WTC11 (cell line): ENCODE measurements around the gene RUVBL2. TPM values are rescaled to one million over a fixed set of nuclear protein-coding genes. Genes with fewer than 3 reads are reported as not detected.
A peak's percentile ranks its signal among the peaks of the same experiment; 100 is the strongest.

Experiments used
- ATAC-seq: fragments of 200-7000 bp; cut with Tn5 transposase; 2 replicates; pipeline ENCODE4 v1.10.0; 2021; ENCODE audit warnings: mild to moderate bottlenecking, moderate library complexity
- Bru-seq: library from RNA; stranded (reverse); fragments of 400-500 nt; gene quantifications from one replicate; lab custom pipeline; 2021; lab: Mats Ljungman, UMichigan
- CTCF ChIA-PET: fragments of 300-600 bp; sonication (Branson Sonifier 250); formaldehyde crosslinking; loops from one replicate; lab custom pipeline; 2021; ENCODE audit warnings: antibody characterized with exemption; lab: Charles Lee
- POLR2A ChIA-PET: fragments of 350-600 bp; sonication (Branson Sonifier 250); formaldehyde crosslinking; loops from one replicate; lab custom pipeline; 2021; ENCODE audit warnings: antibody characterized with exemption; lab: Charles Lee
- DNase-seq: peaks from one replicate; pipeline ENCODE4 v3.0.0; 2021; ENCODE audit warnings: low spot score
- H3K27ac Mint-ChIP-seq: 2 replicates; pipeline ENCODE4 v1.8.0; 2021; ENCODE audit warnings: mixed read lengths
- H3K27me3 Mint-ChIP-seq: 2 replicates; pipeline ENCODE4 v1.8.0; 2021; ENCODE audit warnings: low read depth, mild to moderate bottlenecking, moderate library complexity, mixed read lengths
- H3K36me3 Mint-ChIP-seq: 2 replicates; pipeline ENCODE4 v1.8.0; 2021; ENCODE audit warnings: mixed read lengths
- H3K4me1 Mint-ChIP-seq: 2 replicates; pipeline ENCODE4 v1.8.0; 2022; ENCODE audit warnings: mixed read lengths
- H3K4me3 Mint-ChIP-seq: 2 replicates; pipeline ENCODE4 v1.8.0; 2021; ENCODE audit warnings: mild to moderate bottlenecking, moderate library complexity, mixed read lengths
- H3K9me3 Mint-ChIP-seq: 2 replicates; pipeline ENCODE4 v1.8.0; 2021; ENCODE audit warnings: mixed read lengths
- AR ChIP-seq: fragments of 250-450 bp; sonication (Bioruptor Pico); IDR thresholded peaks from 2 replicates; pipeline ENCODE4 v1.9.0; 2021; ENCODE audit warnings: mild to moderate bottlenecking
- ATF3 ChIP-seq: sonication (generic); formaldehyde crosslinking; conservative IDR thresholded peaks from 2 replicates; pipeline ENCODE4 v1.8.1; 2022; ENCODE audit warnings: mild to moderate bottlenecking, missing genetic modification reagents
- CBFB ChIP-seq: sonication (generic); formaldehyde crosslinking; IDR thresholded peaks from 2 replicates; pipeline ENCODE4 v1.8.1; 2022; ENCODE audit warnings: mild to moderate bottlenecking, low read depth, missing genetic modification reagents
- CREM ChIP-seq: sonication (generic); formaldehyde crosslinking; IDR thresholded peaks from 2 replicates; pipeline ENCODE4 v1.8.1; 2022; ENCODE audit warnings: mild to moderate bottlenecking, missing genetic modification reagents, moderate library complexity
- E2F4 ChIP-seq: sonication (generic); formaldehyde crosslinking; IDR thresholded peaks from 2 replicates; pipeline ENCODE4 v1.8.1; 2022; ENCODE audit warnings: low read depth, mild to moderate bottlenecking, moderate library complexity, missing genetic modification reagents, borderline replicate concordance
- EMX1 ChIP-seq: fragments of 250-450 bp; sonication (Bioruptor Pico); IDR thresholded peaks from 2 replicates; pipeline ENCODE4 v1.8.0; 2021; ENCODE audit warnings: mild to moderate bottlenecking
- ESRRA ChIP-seq: sonication (generic); formaldehyde crosslinking; IDR thresholded peaks from 2 replicates; pipeline ENCODE4 v1.8.1; 2022; ENCODE audit warnings: mild to moderate bottlenecking, missing genetic modification reagents, borderline replicate concordance
- FOXP4 ChIP-seq: sonication (generic); formaldehyde crosslinking; IDR thresholded peaks from 2 replicates; pipeline ENCODE4 v1.8.0; 2022; ENCODE audit warnings: mild to moderate bottlenecking, missing genetic modification reagents
- GABPB1 ChIP-seq: sonication (generic); formaldehyde crosslinking; IDR thresholded peaks from 2 replicates; pipeline ENCODE4 v1.8.1; 2023; ENCODE audit warnings: mild to moderate bottlenecking, missing genetic modification reagents
- GRHL2 ChIP-seq: fragments of 250-450 bp; sonication (Bioruptor Pico); IDR thresholded peaks from 2 replicates; pipeline ENCODE4 v1.8.0; 2022; ENCODE audit warnings: mild to moderate bottlenecking, moderate library complexity; ENCODE audit not compliant: insufficient replicate concordance, severe bottlenecking
- GTF2I ChIP-seq: fragments of 250-450 bp; sonication (Bioruptor Pico); conservative IDR thresholded peaks from 2 replicates; pipeline ENCODE4 v1.4.0; 2021; ENCODE audit warnings: mild to moderate bottlenecking
- HMGA2 ChIP-seq: fragments of 250-450 bp; sonication (Bioruptor Pico); IDR thresholded peaks from 2 replicates; pipeline ENCODE4 v1.4.0; 2021; ENCODE audit warnings: mild to moderate bottlenecking, moderate library complexity
- JAZF1 ChIP-seq: fragments of 250-450 bp; sonication (Bioruptor Pico); IDR thresholded peaks from 2 replicates; pipeline ENCODE4 v1.9.0; 2021; ENCODE audit warnings: moderate library complexity, mild to moderate bottlenecking, inconsistent platforms
- NFYB ChIP-seq: sonication (generic); formaldehyde crosslinking; conservative IDR thresholded peaks from 2 replicates; pipeline ENCODE4 v1.8.0; 2022; ENCODE audit warnings: low read depth, missing genetic modification reagents
- NR1H2 ChIP-seq: sonication (generic); formaldehyde crosslinking; IDR thresholded peaks from 2 replicates; pipeline ENCODE4 v1.9.0; 2021; ENCODE audit warnings: mild to moderate bottlenecking, moderate library complexity, missing genetic modification reagents
- PREB ChIP-seq: sonication (generic); formaldehyde crosslinking; IDR thresholded peaks from 2 replicates; pipeline ENCODE4 v1.8.1; 2022; ENCODE audit warnings: mild to moderate bottlenecking, missing genetic modification reagents, moderate library complexity, borderline replicate concordance
- SMAD4 ChIP-seq: sonication (generic); formaldehyde crosslinking; IDR thresholded peaks from 2 replicates; pipeline ENCODE4 v1.8.0; 2022; ENCODE audit warnings: mild to moderate bottlenecking, missing genetic modification reagents
- SOX15 ChIP-seq: fragments of 250-450 bp; sonication (Bioruptor Pico); IDR thresholded peaks from 2 replicates; pipeline ENCODE4 v1.9.0; 2021; ENCODE audit warnings: mild to moderate bottlenecking
- TCF7 ChIP-seq: sonication (generic); formaldehyde crosslinking; IDR thresholded peaks from 2 replicates; pipeline ENCODE4 v1.8.0; 2022; ENCODE audit warnings: mild to moderate bottlenecking, low read depth, missing genetic modification reagents, moderate library complexity
- TEAD1 ChIP-seq: sonication (generic); formaldehyde crosslinking; IDR thresholded peaks from 2 replicates; pipeline ENCODE4 v1.8.0; 2022; ENCODE audit warnings: mild to moderate bottlenecking, missing genetic modification reagents
- ZMAT4 ChIP-seq: fragments of 250-450 bp; sonication (Bioruptor Pico); IDR thresholded peaks from 2 replicates; pipeline ENCODE4 v1.9.0; 2021; ENCODE audit warnings: mild to moderate bottlenecking
- ZNF121 ChIP-seq: sonication (generic); formaldehyde crosslinking; IDR thresholded peaks from 2 replicates; pipeline ENCODE4 v1.8.0; 2023; ENCODE audit warnings: missing genetic modification reagents
- ZNF138 ChIP-seq: sonication (generic); formaldehyde crosslinking; conservative IDR thresholded peaks from 2 replicates; pipeline ENCODE4 v1.8.1; 2022; ENCODE audit warnings: mild to moderate bottlenecking, moderate library complexity, missing genetic modification reagents
- ZNF423 ChIP-seq: fragments of 250-450 bp; sonication (Bioruptor Pico); IDR thresholded peaks from 2 replicates; pipeline ENCODE4 v2.1.2; 2022; ENCODE audit warnings: mild to moderate bottlenecking, moderate library complexity
- ZNF425 ChIP-seq: fragments of 250-450 bp; sonication (Bioruptor Pico); conservative IDR thresholded peaks from 2 replicates; pipeline ENCODE4 v1.9.0; 2021; ENCODE audit warnings: mild to moderate bottlenecking
- long read RNA-seq, 3 experiments: library from RNA in 1 of 3; library from capped mRNA in 1 of 3; library from polyadenylated mRNA in 1 of 3; unstranded in 2 of 3; stranded (forward) in 1 of 3; transcript quantifications; one replicate each; pipeline ENCODE4 v2.0.0, GENCODE V29; 2021
- total RNA-seq: library from RNA; stranded (reverse); gene quantifications from 3 replicates; pipeline ENCODE4 v1.2.3, GENCODE V29; 2021

The RUVBL2 gene
- 168 to 178 TPM (median 169 TPM) in 3 replicates for total RNA-seq
- percentile 59 among the genes with signal in this experiment for Bru-seq, nascent RNA
- long read RNA-seq, experiment 1, transcript RUVBL2-206 (15 exons, 2,009 nt), result major isoform, 498 of 665 reads
- long read RNA-seq, experiment 1, partial matches to known transcripts, result 79 of 665 reads
- long read RNA-seq, experiment 1, other reads (novel, unspliced or antisense), result 87 of 665 reads
- long read RNA-seq, experiment 2, transcript RUVBL2-206 (15 exons, 2,009 nt), result major isoform, 28 of 209 reads
- long read RNA-seq, experiment 2, partial matches to known transcripts, result 146 of 209 reads
- long read RNA-seq, experiment 2, other reads (novel, unspliced or antisense), result 33 of 209 reads
- long read RNA-seq, experiment 3, transcript RUVBL2-206 (15 exons, 2,009 nt), result major isoform, 641 of 895 reads
- long read RNA-seq, experiment 3, partial matches to known transcripts, result 160 of 895 reads
- long read RNA-seq, experiment 3, other reads (novel, unspliced or antisense), result 93 of 895 reads

GRCh38 chr19:48993175-48994034 lies at the start of gene RUVBL2, which contains the start of gene GYS1:
RUVBL2 (plus strand) TSS chr19:48993887; CDS start chr19:48993912, 25 bp downstream.
GYS1 (minus strand) TSS chr19:48993309; CDS start chr19:48993112, 197 bp downstream.
- Mint-ChIP-seq H3K27me3 (no peaks in the 10 kb centered on the region), H3K4me3 (peak within 1 kb of the TSS; percentile 99), H3K4me1 (peaks cover 31% of the 10 kb centered on the region), H3K9me3 (no peaks in the 10 kb centered on the region), H3K36me3 (peaks cover 18% of the 10 kb centered on the region), H3K27ac (peak within 1 kb of the TSS; percentile 97)
- ChIA-PET CTCF (interaction anchor here (0.5 to 3.4 kb wide), 86 partner anchors 10 to 819 kb away, joined by 3 to 60 read pairs (median 4); partner anchors contain the start of genes BAX, CA11, CGB2 and CGB7), POLR2A (interaction anchor here (0.5 to 2.1 kb wide), 12 partner anchors 10 to 518 kb away, joined by 3 to 10 read pairs (median 4); no protein-coding TSS in a partner anchor)
- peak; percentile 93 for ATAC-seq
- DNase-seq, result peak; percentile 100
- TF ChIP-seq ZNF121 (CRISPR knock-in tag) (no peak), ESRRA (CRISPR knock-in tag) (no peak), CBFB (CRISPR knock-in tag) (no peak), SMAD4 (no peak), JAZF1 (CRISPR knock-in tag) (no peak), PREB (CRISPR knock-in tag) (no peak), GABPB1 (peak; percentile 58; the same call in 1 of the 2 replicates), ZNF425 (CRISPR knock-in tag) (no peak), E2F4 (CRISPR knock-in tag) (no peak), EMX1 (CRISPR knock-in tag) (no peak), HMGA2 (CRISPR knock-in tag) (no peak), NR1H2 (CRISPR knock-in tag) (no peak), SOX15 (CRISPR knock-in tag) (no peak), AR (CRISPR knock-in tag) (no peak), ATF3 (CRISPR knock-in tag) (no peak), ZNF138 (no peak), ZNF423 (CRISPR knock-in tag) (no peak), NFYB (CRISPR knock-in tag) (peak; percentile 93), GRHL2 (CRISPR knock-in tag) (no peak), TCF7 (CRISPR knock-in tag) (no peak), FOXP4 (no peak; the same call in 1 of the 2 replicates), GTF2I (CRISPR knock-in tag) (no peak), CREM (CRISPR knock-in tag) (peak; percentile 62; the same call in 1 of the 2 replicates), TEAD1 (no peak), ZMAT4 (CRISPR knock-in tag) (no peak)
